Occipital lobe (tissue), 2 donors: ENCODE results near the gene CACNA1F. TPM values are rescaled to one million over a fixed set of nuclear protein-coding genes. Genes with fewer than 3 reads are reported as not detected.
"Not testable (repeated sequence)": the region's sequence is repeated elsewhere in the genome, so short reads cannot be mapped to it uniquely, and the experiment has no call there.

Experiments used
- DNase-seq: peaks from one replicate; lab custom pipeline; 2025; lab: John Stamatoyannopoulos, UW
- total RNA-seq: library from RNA; depleted of rRNA; stranded (reverse); fragments of >200 nt; gene quantifications from one replicate; pipeline ENCODE4 v1.2.3, GENCODE V29; 2014

The CACNA1F gene
- total RNA-seq, 1 donor from 2014 or later: not detected

DNA sequence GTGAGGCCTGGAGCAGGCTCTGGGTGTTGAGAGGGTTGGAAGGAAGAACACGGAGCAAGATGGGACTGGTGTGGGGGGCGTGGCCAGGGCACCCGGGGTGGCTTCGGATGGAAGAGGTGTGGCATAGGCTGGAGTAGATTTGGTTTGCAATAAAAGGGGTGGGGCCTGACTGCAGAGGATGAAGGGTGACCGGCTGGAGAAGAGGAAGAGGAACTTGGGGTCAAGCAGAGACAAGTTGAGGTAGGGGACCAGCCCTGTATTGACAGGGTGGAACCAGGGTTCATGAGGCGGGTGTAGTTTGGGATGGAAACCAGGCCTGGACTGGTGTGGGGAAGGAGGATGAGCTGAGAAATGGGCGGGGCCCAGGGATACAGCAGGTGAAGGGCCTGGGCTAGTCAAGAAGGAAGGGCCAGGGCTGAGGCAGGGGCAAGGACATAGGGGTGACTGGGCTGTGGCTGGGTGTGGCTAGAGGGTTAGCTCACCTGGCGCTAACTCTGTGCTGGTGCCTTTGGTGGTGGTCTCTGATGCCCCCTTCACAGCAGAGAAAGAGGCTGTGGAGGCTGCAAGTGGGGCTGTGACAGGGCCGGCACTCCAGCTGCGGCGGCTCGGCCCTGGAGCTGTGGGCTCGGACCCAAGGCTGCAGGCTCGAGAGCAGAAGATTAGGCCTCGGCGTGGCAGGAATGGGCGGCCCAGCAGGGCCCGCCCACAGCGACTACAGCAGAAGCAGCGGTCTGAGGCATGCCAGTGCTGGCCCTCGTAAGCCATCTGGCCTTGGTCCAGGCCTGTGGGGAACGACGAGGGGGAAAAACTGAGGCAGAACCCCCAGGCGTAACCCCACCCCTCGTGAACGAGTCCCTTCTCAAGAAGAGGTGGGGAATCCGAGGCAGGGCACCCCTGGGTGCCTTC, 56.5 kb downstream of the CACNA1F start:
- DNase-seq: no peak

DNA sequence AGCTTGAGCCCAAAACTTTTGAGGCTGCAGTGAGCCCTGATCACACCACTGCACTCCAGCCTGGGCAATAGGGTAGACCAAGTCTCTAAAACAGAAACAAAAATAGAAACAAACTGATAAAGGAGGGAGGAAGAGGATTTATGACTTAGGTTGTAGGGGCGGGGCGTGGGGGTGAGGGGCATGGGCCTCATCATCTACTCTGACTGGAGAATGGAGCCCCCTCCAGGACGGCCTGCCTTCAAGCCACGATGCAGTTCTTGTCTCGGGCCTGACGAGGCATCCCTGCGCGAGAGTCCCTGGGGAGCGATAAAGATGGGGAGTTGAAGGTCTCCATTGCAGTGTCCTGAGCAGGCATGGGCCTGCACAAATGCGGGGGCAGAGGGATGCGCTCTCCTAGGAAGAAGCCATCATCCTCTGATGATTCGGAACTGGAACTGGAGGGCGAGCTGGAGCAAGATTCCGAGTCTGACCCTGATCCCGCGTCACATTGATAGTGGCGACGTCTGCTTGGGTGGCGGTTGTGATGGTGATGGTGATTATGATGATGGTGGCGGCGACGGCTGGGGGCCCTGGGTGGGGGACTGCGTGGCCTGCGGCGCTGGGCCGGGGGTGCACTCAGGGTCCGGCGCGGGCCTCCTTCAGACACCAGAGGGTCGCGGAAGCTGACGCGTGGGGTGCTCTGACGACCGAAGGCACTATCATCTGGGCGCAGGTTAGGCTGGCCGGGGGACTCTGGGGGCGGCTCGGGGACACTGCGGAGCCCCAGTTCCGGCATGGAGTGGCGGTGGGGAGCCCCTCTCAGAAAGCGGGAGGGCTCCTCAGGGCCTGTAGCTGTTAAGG, 57.5 kb downstream of the CACNA1F start:
- no peak for DNase-seq

DNA sequence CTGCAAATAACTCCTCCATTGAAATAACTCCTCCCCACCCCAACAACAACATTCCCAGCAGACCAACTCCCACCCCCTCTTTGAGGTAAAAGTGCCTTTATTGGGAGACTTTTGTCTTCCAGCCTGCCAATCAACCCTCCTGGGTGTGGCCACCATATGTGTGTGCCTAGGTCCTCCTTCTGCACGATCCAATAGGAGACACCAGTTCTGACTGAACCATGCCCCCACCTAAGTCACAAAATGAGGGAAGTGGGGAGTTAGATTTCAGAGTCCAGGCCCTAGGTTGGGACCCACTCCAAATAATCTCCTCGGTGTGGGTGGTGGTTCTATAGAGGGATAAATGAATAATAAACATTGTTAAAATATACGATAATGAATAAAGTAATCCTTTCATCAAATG, 58.4 kb downstream of the CACNA1F start:
- no peak for DNase-seq

DNA sequence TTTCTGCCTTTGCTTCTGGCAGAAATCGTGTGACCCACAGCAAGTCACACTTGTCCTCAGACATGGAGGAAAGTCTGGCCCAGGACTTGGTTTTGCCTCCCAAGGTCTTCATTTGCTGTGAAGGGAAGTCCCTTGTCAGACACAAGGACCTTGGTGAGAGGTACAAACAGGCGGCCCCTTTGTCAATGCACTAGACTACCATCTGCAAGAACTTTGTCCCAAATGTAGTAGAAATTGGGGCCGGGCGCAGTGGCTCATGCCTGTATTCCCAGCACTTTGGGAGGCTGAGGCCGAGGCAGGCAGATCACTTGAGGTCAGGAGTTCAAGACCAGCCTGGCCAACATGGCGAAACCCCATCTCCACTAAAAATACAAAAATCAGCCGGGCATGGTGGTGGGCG, 59.6 kb downstream of the CACNA1F start:
- not testable (repeated sequence) for DNase-seq

DNA sequence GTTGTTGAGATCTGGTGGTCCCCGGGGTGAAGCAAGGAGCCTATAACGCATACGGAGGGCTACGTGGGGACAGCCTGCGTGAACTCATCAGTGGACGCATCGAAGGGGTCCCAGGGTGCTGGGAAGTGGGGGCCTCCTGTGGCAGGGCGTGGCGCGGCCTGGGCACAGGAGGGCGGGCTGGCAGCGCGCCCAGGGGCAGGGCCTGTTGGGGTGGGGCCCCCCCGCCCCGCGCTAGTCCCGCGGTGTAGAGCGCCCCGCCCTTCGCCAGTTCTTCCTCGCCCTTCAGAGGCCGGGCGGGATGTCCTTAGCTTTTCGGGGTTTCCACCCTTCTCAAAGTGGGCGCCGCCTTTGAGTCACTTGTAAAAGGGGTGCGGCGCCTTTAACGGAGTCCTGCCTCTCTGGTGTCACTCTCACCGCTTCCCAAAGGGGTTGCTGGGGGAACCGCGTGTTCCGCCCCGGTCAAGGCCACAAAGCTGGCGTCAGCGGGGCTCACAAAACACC, 60.8 kb downstream of the CACNA1F start:
- DNase-seq: no peak

GRCh38 chrX:49171752-49172279, 61.3 kb downstream of the CACNA1F start, which contains the start of gene PLP2:
Gene PLP2 (plus strand): TSS chrX:49171898. CDS start chrX:49172001, 103 bp downstream.
- DNase-seq: no peak

DNA sequence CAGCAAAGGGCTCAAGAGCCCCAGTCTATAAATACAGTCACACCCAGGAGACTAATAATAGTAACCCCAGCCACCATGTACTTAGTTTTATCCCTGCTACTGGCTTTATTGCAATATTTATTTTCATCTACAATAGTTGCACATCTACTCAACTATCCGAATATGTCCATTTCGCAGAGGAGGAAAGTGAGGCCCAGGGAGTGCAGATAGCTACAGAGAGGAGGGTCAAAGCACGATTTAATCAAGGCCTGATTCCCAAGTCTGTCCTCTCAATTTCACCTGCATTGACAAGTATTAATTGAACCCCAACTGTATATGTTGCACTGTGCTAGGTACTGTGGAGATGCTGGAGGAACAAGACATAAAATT, 65.4 kb downstream of the CACNA1F start:
- no peak for DNase-seq

DNA sequence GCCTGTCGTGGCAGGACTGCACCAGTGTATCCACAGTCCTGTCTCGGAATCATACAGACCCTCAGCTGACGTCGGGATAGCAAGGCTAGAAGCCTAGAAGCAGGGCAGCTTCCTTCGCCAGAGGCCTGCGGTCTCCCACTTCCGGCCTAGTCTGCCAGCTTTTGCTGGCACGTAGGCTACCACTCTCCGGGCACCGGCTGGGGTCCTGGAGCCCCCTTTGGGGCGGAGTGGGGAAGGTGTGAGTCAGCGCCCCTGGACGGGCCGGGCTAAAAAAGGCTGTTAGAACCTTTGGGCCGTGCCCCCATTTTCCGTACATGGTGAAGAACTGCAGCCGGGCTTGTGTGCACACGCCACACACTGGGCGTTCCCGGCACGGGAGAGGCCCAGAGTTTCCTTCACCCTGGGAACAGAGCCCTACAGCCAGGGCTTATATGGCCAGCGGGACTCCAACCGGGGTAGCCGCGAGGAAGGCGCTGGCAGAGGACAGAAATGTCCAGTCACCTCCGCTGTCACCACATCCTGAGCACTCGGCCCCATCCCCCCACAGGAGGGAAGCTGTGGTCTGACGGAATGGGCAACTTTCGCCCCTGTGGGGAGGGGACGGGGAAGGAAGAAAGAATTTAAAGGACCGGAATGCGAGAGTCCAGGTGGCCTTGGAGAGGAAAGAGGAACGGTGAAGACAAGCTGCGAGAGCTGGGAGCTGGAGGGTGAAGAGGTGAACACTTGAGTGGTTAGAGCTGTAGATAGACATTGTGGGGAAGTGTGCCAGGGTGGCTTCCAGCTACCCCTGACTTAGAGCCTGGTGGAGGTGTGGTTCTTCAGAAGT, 66.0 kb downstream of the CACNA1F start:
- DNase-seq: no peak

GRCh38 chrX:49165901-49166881, 66.9 kb downstream of the CACNA1F start:
- DNase-seq: no peak

DNA sequence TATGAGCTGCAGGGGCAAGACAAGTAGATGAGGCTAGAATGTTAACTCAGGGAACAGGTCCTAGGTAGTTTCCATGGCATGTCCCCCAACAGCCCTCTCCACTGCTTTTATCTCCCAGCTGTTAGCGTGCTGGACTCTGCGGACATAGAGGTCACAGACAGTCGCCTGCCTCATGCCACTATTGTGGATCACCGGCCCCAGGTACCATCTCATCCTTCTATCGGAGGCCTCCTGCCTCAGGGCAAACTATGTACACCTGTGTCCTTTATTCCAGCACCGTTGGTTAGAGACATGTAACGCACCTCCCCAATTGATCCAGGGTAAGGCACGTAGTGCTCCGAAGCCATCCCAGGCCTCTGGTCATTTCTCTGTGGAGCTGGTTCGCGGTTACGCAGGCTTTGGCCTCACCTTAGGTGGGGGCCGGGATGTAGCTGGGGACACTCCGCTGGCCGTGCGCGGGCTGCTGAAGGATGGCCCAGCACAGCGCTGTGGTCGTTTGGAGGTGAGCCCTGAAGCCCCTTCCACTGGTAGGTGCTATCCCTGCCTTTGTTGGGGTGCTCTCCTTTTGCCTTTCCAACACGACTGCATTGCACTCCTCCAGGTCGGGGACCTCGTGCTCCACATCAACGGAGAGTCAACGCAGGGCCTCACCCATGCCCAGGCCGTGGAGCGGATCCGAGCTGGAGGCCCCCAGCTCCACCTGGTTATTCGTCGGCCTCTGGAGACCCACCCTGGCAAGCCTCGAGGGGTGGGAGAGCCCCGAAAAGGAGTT, 68.4 kb downstream of the CACNA1F start:
- DNase-seq: no peak

DNA sequence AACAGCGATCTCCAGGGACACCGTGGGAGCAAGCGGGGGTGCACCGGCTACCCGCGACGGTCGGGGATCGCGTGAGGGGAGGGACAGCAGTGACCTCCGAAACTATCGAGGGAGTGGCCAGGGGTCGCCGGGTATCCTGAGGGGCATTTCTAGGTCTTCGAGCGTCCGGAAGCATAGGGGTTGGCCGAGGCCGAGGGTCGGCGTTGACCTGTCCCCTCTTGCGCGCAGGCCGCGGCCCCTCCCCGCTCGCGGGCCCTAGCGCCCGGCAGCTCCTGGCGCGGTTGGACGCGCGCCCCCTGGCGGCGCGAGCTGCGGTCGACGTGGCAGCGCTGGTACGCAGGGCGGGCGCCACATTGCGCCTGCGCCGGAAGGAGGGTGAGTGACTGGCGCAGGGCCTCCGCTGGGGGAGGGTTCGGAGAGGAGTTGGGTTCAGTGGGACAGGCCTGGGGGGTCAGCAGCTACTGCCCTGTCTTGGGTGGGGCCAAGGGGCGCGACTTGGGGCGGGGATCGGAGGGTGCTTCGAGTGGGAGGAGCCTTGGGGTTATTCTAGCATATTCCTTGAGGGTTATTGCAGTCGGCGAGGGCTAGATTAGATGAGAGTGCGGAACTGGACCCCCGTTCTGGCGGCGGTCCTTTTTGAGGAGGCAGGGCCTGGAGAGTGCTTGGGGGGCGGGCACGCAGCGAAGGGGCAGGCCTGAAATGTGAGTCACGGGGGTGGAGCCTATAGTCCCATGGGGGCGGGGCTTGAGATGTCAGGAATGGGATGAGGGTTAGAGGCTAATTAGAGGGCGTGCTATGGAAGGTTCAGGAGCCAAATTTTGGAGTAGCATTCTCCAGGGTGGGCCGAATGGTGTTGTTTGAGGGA, 69.4 kb downstream of the CACNA1F start:
- DNase-seq: peak; percentile 78

GRCh38 chrX:49162620-49163019, 70.5 kb downstream of the CACNA1F start, which contains the start of gene MAGIX:
Gene MAGIX (plus strand): TSS chrX:49162758. CDS start chrX:49162890, 132 bp downstream.
- no peak for DNase-seq

- no peak for DNase-seq
Observed at GRCh38 chrX:49161632-49162031, 71.5 kb downstream of the CACNA1F start.

- no peak for DNase-seq
Observed at GRCh38 chrX:49160908-49161307, 72.2 kb downstream of the CACNA1F start.

- no peak for DNase-seq
Observed at GRCh38 chrX:49157194-49157593, 75.9 kb downstream of the CACNA1F start.

DNA sequence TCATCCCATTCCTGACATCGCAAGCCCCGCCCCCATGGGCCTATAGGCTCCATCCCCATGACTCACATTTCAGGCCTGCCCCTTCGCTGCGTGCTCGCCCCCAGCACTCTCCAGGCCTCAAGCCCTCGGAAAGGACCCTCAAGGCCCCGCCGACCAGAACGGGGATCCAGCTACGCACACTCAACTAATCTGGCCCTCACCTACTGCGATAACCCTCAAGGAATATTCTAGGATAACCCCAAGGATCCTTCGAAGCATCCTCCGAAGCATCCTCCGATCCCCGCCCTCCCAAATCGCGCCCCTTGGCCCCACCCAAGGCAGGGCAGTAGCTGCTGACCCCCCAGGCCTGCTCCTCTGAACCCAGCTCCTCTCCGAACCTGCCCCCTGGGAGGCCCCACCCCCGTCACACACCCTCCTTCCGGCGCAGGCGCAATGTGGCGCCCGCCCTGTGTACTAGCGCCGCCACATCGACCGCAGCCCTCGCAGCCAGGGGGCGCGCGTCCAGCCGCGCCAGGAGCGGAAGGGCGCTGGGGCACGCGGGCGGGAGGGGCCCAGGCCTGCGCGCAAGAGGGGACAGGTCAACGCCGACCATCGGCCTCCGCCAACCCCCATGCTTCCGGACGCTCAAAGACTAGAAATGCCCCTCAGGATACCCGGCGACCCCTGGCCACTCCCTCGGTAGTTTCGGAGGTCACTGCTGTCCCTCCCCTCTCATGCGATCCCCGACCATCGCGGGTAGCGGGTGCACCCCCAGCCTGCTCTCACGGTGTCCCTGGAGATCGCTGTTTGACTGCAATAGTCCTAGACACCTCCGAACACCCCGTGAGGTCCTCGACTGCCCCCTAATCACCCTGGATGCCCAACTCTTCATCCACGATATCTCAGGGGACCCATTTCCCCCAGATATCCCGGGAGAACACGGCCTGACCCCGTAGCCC, 77.0 kb downstream of the CACNA1F start:
- DNase-seq: peak; percentile 76
